A375 (cell line): ENCODE results near the gene GPRASP1. TPM values are rescaled to one million over a fixed set of nuclear protein-coding genes. Genes with fewer than 3 reads are reported as not detected.

ENCODE experiments used
- small RNA-seq: library from RNA; depleted of rRNA; stranded (forward); fragments of <200 nt; gene quantifications from one replicate; pipeline ENCODE3, GENCODE V24; 2014
- total RNA-seq: library from RNA; depleted of rRNA; stranded (reverse); fragments of >200 nt; shearing (Covaris generic); gene quantifications from 2 replicates; pipeline ENCODE4 v1.2.3, GENCODE V29; 2014; rRNA removed

GPRASP1 gene
- total RNA-seq, result 0.11 and 0.61 TPM in 2 replicates

GRCh38 chrX:102651242-102652011 lies at the start of gene GPRASP1:
Gene GPRASP1, plus strand, starts transcription at chrX:102651483. Its CDS starts 2,431 bp downstream, at chrX:102653914.

Small RNAs within 50 kb of the gene (small RNA-seq; reads per million reads assigned to genes)
- not detected for gene RNU6-589P

Other genes starting within 250 kb of the GPRASP1 start
- 3.4 TPM in 1 of 2 replicates, not detected in the other for gene NXF2B, start 211.5 kb upstream of the GPRASP1 start, total RNA-seq
- not detected in 2 replicates for gene TCP11X2, start 179.7 kb upstream of the GPRASP1 start, total RNA-seq
- gene TMSB15A, start 134.7 kb upstream of the GPRASP1 start, total RNA-seq, result 0.68 and 1.4 TPM in 2 replicates
- gene ARMCX5, start 52.0 kb upstream of the GPRASP1 start, total RNA-seq, result 9.6 and 13.6 TPM in 2 replicates
- 2.8 and 3.5 TPM in 2 replicates for gene GPRASP2, start 61.0 kb downstream of the GPRASP1 start, total RNA-seq
- gene GPRASP3, start 69.3 kb downstream of the GPRASP1 start, total RNA-seq, result 0.19 and 0.23 TPM in 2 replicates